DND-41 (cell line): ENCODE measurements around the gene IFT88.

Experiments used
- CTCF ChIP-seq: IDR thresholded peaks from 2 replicates; pipeline ENCODE4 v1.5.1; 2012; ENCODE audit warnings: borderline replicate concordance, low read length, moderate library complexity, mild to moderate bottlenecking; ENCODE audit not compliant: poor library complexity, severe bottlenecking; ENCODE audit errors: extremely low read depth
- EZH2 ChIP-seq: IDR thresholded peaks from 3 replicates; pipeline ENCODE4 v1.6.1; 2012; ENCODE audit warnings: borderline replicate concordance, low read depth, mild to moderate bottlenecking, moderate library complexity, low read length, inconsistent platforms; ENCODE audit not compliant: severe bottlenecking

- TF ChIP-seq CTCF (no peak), EZH2 (no peak)
Observed at GRCh38 chr13:20573636-20574035, 6.7 kb downstream of the IFT88 start.
